ENCODE measurements around the gene MGLL.

MGLL gene

DNA sequence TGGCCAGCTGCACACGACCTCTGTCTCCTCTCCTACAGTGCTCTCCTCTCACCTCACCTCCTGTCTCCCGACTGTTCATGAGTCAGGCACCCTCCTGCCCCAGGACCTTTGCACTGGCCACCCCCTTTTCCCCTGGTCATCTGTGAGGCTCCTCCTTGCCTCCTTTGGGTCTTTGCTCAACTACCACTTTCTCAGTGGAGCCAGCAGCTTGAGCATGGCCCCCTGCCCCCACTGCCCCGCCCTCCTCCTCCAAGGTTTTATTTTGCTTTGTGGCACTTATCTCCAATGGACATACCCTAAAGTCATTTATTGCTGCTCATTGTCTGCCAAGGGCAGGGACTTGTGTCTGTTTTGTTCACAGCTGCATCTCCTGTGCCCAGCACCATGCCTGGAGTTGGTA is 64.3 kb downstream of the MGLL start:
- DNase-seq (ENCODE audit: low read depth in 3 of 3), result no peak

DNA sequence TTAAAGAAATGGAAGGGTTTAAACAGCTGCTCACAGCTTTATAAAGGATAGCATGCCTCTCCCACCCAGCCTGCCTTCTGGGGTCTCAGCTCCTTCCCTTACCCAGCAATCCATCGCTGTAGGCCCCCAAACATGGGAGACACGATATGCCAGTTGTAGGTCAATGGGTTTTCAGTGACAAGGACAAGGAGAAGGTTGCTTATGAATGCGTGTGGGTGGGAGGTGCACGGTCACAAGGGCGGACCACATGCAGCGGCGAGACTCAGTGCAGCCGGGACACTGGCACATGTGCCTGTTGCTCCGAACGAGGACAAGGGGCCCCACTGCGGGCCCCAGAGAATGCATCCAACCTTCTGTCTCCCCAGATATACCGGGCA is 67.0 kb downstream of the MGLL start:
- no peak for DNase-seq (ENCODE audit: low read depth in 3 of 3)

DNA sequence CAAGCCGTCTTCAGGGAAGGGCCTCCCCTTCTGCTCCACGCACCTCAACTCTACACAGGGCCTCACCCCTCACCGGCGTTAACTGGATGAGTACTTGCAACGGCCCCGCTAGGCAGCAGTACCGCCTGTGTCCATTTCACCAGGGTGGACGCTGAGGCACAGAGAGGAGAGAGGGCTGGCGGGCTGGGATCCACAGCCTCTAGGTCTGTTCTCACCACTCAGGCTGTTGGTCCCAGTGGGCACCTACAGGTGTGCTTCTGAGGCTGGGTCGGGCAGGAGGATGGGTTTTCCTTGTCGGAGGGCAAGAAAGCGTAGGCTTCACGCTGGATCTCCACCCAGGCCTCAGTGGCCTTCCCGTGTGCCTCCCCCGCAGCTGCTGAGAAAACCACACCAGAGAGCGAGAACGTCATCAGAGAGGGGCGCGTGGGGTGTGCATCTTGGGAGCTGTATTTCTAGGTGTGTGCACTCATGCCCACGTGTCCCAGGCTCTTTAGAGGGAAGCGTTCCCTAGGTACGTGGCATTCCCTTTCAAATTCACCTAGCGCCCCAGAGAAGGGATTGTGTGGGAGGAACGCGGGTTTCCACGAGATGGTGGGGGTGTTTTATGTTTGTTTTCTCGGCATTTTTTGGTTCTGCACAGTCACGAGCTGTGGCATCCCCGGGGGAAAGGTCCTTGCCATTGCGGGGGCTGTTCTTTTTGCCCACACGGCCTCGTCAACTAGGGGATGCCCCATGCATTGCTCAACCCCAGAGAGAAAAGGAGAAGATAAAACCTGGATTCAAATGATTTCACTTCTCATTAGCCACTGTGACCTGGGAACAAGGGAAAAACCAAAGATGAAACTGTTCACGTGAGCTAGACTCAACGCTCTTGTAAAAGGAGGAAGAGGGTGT is 67.7 kb downstream of the MGLL start:
- DNase-seq (ENCODE audit: low read depth in 3 of 3), result no peak

DNA sequence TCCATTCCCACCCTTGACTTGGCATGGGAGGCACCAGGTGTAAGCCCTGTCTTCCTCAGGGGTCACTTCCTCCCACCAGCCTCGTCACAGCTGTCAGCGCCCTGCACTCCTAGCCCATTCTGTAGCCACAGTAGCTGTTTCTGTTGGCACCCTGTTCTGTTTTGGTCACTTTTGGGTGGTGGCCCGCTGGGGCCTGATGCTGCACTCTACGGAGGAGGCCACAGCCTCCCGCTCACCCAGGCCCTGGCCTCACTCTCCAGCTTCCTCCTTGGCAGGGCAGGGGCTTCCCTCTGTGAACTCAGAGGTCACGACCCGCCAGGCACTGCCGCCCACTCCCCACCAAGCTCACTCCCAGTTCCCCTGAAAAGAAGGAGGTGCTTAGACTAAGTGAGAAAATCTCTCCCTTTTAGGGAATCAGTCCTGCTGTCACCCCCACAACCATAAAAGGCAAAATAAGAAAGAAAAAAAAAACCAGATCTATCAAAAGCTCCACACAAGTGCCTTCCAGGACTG is 68.4 kb downstream of the MGLL start:
- DNase-seq (ENCODE audit: low read depth in 3 of 3), result no peak

DNA sequence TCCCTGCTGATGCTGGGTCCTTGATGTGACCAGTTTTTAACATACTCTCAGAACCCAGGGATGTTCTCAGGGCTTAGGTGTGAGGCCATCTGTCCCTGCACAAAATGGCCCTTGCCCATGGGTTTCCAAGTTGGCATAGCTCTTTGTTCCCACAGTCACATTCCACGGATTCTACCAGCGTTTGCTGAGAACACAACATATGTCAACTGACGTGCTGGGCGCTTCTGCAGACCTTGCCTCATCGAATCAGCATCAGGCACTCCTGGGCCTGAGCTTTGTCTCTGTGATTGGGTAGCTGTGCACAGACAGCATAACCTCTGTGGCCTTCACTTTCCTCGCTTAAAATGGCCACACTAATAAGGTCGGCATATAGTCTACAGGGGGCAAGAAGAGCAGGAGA is 69.0 kb downstream of the MGLL start:
- no peak for DNase-seq (ENCODE audit: low read depth in 3 of 3)

DNA sequence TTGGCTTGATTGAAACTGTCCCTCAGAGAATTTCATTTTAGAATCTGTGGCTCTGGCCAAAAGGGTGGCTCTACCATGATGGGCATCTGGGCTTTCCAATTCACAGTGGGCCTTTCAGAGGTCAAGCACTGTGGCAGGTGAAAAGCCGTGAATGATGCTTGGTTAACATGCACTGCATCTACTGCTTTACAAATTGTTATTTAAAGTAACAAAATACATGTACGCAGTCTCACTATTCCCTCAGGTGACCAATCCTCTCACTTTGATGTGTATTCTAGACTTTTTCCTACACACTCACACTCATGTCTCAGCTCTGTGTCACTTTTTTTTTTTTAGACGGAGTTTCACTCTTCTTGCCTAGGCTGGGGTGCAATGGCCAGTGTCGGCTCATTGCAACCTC is 70.5 kb downstream of the MGLL start:
- DNase-seq (ENCODE audit: low read depth in 3 of 3), result no peak

DNA sequence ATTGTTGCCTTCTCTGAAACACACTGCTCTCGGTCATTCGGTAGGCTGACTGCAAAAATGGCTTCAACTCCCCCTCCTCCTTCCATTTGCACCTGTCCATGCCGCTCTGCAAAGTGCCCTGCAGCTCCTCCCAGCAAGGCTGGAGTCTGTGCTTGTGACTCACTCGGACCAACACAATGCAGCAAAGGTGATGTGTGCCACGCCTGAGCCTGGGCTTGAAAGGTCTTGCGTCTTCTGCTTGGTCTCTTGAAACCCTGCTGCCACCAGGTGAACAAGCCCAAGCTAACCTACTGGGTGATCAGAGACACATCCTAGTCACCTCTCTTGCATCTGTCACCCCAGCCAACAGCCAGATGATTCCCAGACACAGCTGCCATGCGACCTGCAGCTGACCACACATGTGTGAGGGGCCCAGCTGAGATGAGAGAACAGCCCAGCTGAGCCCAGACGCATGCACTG is 71.1 kb downstream of the MGLL start:
- DNase-seq (ENCODE audit: low read depth in 3 of 3), result no peak

DNA sequence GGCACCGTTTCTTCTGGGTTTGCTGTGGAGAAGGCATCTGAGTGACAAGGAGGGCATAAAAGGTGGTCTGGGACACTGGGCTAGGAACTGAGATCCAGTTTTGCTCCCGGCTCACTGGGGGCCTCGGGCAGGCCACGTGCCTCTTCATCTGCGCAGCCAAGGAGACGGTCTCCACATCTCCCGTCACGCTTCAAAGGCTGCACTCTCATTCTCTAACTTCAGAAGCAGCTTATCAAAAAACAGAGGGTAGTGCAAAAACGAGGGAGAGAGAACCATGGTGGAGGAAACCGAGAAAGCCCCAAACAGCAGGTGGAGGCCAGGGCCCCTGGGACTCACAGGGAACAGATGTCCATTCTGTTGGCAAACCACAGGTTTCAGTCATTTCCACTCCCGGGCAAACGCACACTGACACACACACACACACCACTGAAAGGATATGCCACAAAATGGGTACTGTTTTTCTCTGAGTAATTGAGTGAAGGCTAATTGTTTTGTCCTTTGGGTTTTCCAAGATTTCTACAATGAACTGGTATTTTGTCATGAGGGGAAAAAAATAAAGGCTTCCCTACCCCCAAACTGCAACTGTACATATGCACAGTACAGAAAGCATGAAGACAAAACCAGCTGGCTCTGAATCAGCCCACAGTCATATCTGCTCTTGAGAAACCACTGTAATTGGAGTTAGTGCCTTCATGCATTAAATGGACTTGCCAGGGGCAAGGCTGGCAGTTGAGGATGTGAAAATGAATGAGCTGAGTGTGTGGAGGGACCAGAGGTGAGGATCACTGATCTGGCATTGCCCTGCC is 71.9 kb downstream of the MGLL start:
- DNase-seq (ENCODE audit: low read depth in 3 of 3), result no peak

DNA sequence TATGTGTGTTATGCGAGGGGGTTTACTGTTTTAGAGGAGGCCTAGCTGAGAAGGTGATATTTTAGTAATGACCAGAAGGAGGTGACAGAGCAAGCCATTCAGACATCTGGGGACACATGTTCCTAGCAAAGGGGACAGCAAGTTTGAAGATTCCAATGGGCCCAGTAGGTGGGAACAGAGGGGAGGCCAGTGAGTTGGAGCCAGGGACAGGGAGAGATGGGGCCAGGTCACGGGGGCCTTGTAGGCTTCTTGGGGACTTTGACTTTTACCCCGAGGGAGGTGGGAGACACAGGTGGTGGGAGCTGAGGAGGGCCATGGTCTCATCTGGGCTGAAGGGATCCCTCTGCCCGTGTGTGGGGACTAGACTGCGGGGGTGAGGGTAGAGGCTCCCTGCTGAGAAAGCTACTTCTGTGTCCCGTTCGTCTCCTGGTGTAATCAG is 72.5 kb downstream of the MGLL start:
- no peak for DNase-seq (ENCODE audit: low read depth in 3 of 3)

DNA sequence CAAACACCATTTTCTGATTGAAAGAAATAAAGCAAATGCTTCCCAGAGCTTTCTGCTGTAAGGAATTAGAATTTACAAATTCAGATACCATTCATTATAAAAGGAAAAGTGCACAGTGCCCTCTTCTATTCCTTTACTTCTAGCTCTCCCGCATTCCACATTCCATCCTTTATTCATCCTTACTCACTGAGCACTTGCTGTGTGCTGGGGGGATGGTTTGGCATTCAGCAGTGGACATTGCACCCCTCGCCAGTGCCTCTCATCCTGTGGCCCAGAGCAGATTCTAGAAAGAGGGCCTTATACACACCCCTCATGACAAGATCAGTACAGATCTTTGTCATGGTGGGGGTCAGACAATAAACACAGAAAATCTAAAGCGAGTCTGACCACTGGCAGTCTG is 73.0 kb downstream of the MGLL start:
- no peak for DNase-seq (ENCODE audit: low read depth in 3 of 3)

DNA sequence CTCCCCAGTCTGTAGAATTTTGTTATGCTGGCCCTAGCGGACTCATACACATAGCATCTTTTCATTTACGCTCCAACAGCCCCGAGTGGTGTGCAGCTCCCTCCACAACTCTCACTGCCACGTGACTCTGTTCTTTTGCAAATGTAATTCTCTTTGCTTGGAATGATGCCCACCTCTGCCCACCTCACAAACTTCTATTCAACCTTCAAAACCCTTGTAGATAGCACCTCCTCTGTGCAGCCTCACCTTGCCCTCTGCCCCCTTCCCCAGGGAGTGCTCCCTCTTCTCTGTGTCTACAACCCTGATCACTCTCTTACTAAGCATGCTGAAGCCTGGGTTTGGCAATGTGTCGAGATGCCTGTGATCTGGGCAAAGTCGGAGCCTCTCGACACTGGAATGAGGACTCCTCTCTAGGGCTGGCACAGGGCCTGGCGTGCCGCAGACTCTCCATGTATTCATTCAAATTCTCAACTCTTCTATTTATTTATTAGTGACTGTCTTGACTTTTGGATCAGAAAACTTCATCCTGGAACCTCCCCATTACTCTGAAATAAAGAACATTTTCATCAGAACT is 73.5 kb downstream of the MGLL start:
- no peak for DNase-seq (ENCODE audit: low read depth in 3 of 3)

DNA sequence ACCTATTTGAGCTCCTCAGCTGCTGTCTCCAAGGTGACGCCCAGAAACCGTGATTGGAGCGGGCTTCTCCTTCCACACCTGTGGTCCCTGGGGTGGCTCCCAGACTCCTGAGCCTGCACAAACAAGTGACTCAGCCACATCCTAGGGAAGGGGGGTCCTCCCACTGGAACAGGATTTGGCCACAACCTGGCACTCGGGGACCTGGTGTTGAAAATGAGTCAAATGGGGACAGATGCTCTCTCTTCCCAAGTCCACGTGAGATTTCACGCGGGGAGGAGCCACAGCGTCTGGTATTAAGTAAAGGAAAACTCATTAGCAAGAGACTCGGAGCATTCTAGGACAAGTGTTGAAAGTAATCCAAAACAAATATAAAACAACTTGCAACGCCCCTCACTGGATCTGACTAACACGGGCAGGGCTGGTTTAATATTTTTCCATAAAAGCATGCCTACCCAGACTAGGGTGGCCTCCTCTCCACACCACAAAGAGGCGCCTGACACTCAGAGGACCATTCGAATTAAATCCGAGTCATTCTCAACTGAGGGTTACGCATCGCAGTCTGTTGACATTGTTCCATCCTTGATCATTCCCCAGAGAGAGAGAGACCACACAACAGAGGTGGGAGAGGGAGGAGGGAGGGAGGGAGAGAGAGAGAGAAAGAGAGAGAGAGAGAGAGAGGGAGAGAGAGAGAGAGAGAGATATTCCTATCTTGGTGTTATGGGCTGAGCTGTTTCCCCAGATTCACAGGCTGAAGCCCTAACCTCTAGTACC is 74.4 kb downstream of the MGLL start:
- no peak for DNase-seq (ENCODE audit: low read depth in 3 of 3)

DNA sequence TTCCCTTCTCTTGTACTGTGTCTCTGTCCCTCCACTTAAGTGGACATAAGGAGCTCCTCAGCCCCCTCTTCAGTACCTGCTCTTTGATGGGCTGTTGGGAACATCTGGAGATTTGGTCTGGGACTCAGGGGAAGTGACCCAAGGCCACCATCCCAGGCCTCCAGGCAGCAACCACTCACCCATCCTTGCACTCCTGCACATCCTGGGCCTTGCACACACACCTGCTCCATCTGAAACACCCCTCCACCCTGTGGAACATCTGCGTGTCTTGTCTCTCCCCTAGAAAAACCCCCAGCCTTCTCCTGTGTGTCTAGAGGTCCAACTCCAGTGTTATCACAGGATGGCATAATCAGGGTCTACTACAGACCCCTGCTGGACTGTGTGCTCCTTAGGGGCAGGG is 75.2 kb downstream of the MGLL start:
- DNase-seq (ENCODE audit: low read depth in 3 of 3), result no peak

DNA sequence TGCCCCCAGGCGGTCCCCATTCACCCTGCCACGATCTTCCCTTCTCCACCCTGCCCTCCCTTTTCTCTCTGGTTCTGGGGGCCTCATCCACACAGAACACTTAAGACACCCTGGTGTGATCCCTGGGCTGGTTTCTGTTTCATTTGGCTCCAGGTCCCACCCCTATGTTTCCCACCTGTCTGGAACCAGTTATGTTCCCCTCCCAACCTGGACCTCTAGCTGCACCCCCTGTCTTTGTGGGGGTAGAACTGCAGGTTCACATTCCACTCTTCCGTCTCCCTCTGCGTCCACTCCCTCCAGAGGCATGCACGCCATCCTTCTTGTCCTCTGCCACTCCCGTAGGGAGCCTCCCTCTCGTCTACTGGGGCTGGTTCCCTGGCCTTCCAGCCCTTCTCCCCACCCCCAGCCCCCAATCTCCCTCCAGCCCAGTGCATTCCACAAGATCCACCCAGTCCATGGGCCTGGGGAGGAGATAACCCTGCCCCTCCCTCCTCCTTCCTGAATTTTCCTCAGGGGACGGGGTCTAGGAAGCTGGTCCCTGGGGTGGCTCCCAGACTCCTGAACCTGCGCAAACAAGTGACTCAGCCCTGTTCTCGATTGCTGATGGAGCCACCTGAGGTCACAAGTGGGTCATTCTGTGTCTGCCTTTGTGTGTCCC is 75.8 kb downstream of the MGLL start:
- DNase-seq (ENCODE audit: low read depth in 3 of 3), result no peak

DNA sequence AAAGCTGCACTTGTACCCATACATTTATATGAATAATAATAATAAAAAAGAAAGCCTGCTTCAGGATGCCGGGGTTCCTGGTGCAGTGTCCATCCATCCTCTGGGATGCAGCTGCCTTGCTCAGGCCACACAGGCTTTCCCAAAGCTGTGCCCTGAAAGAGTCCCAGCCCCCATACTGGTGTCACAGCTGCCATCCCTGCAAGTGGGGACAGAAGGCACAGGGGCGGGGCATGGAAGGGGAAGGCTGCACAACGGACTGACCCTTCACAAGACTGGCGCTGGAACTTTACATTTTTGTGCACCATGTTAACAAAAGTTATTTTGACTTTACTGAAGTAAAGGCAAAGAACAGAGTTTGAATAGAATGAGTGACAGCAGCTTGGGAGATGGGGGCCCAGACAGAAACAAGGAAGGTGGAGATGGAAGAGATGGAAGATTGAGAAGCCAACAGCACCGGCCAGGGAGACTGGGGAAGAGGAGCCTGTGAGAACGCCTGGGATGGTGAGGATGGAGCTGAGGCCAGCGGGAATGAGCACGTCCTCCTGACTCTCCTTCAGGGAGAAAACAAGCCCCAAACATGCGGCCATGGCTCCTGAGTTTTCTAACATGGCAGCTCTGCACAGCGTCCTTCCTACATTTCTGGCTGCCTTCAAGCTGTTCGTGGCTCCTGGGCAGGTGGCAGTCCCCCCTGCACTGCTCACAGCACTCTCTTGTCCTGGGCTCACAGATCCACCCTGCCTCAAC is 76.5 kb downstream of the MGLL start:
- no peak for DNase-seq (ENCODE audit: low read depth in 3 of 3)

DNA sequence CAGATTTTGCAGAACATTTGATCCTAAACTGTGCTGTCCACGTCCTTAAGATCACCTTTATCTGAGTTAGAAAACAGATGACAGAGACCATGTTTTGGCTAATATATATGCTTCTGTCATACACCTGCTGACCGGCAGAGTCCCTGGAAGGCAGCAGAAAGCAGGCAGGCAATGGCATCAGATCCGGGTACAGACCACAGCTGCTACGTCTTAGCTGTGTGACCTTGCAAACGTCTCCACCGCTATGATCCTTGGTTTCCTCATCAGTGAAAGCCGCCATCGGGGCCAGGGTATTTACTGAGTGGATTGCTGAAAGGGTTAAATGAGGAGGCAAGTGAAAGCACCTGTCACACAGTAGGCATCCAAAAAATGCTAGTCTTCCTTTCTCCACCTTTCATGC is 77.4 kb downstream of the MGLL start:
- DNase-seq (ENCODE audit: low read depth in 3 of 3), result no peak

DNA sequence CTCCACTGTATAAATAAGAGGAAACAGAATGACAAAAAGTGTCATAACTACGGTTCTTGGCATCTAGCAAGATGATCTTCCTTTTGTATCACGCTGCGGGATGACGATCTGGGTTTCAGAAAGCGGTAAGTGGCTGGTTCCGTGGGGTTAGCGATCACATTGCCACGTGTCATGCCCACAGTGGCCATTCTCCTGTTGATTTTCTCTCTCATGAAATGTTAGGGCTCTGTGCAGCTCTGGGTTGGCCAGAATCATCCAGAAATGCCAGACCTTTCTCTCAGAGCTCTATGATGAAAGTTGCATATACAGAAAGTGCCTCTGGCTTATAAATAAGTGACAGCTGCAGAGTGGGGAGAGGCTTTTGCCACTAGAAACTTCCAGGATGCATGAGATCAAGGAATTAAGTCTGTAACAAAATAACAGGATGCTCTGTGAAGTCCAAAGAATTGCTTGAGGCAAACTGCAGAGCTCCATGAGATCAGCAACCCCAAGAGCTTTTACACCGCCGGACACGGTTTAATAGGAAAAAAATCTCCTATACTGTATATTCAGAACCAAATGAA is 78.0 kb downstream of the MGLL start:
- no peak for DNase-seq (ENCODE audit: low read depth in 3 of 3)

DNA sequence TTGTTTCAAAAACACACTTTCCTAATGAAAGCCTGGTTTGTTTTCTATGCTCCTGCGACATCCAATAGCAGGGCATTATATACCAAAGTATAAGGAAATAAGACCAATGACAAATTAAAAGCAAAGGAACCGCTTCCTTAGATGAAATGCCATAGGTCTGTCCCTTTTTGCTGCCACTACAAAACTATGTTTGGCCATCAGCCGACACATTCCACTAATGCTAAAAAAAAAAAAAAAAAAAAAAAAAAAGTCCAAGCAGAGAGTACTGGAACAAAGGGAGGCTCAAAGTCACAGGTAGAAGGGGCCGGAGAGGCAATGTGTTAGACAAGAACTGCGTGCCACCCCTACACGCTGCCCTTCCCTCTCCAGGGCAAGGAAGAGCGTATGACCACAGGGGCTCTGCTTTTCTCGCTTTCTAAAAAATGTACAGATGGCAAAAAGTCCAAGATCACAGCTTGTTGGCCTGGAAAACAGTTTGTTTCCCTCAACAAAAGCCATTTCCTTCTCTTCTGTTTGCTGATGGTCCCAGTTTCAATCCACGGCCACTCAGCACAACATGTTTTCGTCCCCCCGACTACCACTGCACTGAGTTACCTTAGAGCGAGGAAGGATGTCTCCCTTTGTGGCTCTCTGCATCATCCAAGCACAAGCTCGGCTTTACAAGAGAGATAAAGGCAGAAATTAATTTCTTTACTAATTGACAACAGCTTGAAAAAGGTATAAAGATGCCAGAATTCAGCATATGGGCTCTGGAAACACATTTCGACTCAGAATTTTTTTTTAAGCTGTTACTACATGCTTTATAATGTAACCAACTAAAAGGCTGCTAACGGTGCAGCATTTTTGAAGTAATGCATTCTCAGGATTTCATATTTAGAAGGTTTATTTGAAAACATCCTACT is 78.7 kb downstream of the MGLL start:
- no peak for DNase-seq (ENCODE audit: low read depth in 3 of 3)

DNA sequence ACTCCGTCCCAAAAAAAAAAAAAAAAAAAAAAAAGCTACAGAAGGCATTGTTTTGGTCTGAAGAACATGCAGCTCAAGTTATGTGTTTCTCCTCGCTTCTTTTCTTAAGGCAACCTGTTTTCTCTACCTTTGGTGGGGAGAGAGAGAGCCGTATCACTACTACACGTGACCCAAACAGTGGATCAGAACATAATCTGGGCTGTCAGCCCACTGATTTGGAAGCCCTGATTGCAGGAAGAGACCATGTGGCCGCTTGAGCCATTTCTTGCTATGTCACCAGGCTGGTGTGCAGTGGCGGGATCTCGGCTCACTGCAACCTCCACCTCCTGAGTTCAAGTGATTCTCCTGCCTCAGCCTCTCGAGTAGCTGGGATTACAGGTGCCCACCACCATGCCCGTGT is 79.7 kb downstream of the MGLL start:
- DNase-seq (ENCODE audit: low read depth in 3 of 3), result no peak

Data from stimulated activated CD4-positive, alpha-beta T cell treated with anti-CD3 and anti-CD28 coated beads, TNF-alpha, amount 100 ng/mL, for 48 hours (primary cell).